Posterior vena cava (tissue), 2 donors: ENCODE measurements around the gene METTL21C. TPM values are rescaled to one million over a fixed set of nuclear protein-coding genes. Genes with fewer than 3 reads are reported as not detected.

Experiments used
- total RNA-seq, 2 donors: library from RNA; stranded (reverse); fragmentation: NEBNext Ultra II Directional; extraction: Animal tissue kit (Norgen Biotek cat#: 25700); gene quantifications; one replicate each; pipeline ENCODE4 v1.2.1, GENCODE V29; 2021
- donor health status: DM: yes; HTN: yes; CAD: no.
- donor health status: DM: yes; HTN: yes; CAD: no.

METTL21C gene
- total RNA-seq, 2 donors from 2014 or later: not detected

Other genes with a start within 250 kb of the METTL21C start
- gene TPP2, start 98.1 kb downstream of the METTL21C start, total RNA-seq: 10 to 100 TPM; 32.7 to 37.2 TPM
- gene TEX30, start 78.7 kb upstream of the METTL21C start, total RNA-seq: 10 to 100 TPM in 1 of 2 donors, 1 to 10 TPM in 1; 7.4 to 10.9 TPM
- gene POGLUT2, start 103.9 kb upstream of the METTL21C start, total RNA-seq: 1 to 10 TPM; 6.2 to 9.9 TPM
- 10 to 100 TPM; 15.3 to 16.8 TPM for gene BIVM, start 104.1 kb upstream of the METTL21C start, total RNA-seq
- 10 to 100 TPM; 26.6 to 30.3 TPM for gene ERCC5, start 151.0 kb upstream of the METTL21C start, total RNA-seq